CD8-positive, alpha-beta memory T cell (primary cell): ENCODE results near the gene FANCB. TPM values are rescaled to one million over a fixed set of nuclear protein-coding genes. Genes with fewer than 3 reads are reported as not detected.

Source experiments
- CTCF ChIA-PET: fragments of 350-600 bp; sonication (Branson Sonifier 250); formaldehyde crosslinking; loops from one replicate; lab custom pipeline; 2021; ENCODE audit warnings: antibody characterized with exemption; lab: Charles Lee
- POLR2A ChIA-PET: fragments of 350-600 bp; sonication (Branson Sonifier 250); formaldehyde crosslinking; loops from one replicate; lab custom pipeline; 2021; ENCODE audit warnings: antibody characterized with exemption; lab: Charles Lee
- DNase-seq, 5 donors: peaks; one replicate each; pipeline versions ENCODE4 v3.0.0 to v3.0.0-alpha.2; 2020 to 2022; ENCODE audit warnings: mixed read lengths in 1 of 5
- H3K27ac ChIP-seq: one replicate; pipeline ENCODE4 v1.7.0; 2013; ENCODE audit warnings: low read depth, mild to moderate bottlenecking, low read length, moderate library complexity
- H3K27me3 ChIP-seq: 2 replicates; pipeline ENCODE4 v1.7.0; 2013; ENCODE audit warnings: low read length, mild to moderate bottlenecking; ENCODE audit not compliant: insufficient read depth, poor library complexity, severe bottlenecking
- H3K36me3 ChIP-seq: 2 replicates; pipeline ENCODE4 v1.7.0; 2013; ENCODE audit warnings: mild to moderate bottlenecking, low read length, moderate library complexity; ENCODE audit not compliant: insufficient read depth
- H3K4me1 ChIP-seq: 2 replicates; pipeline ENCODE4 v1.7.0; 2013; ENCODE audit warnings: mild to moderate bottlenecking, low read length, moderate library complexity; ENCODE audit not compliant: insufficient read depth
- H3K4me3 ChIP-seq: 2 replicates; pipeline ENCODE4 v1.7.0; 2013; ENCODE audit warnings: mild to moderate bottlenecking, low read length
- H3K9me3 ChIP-seq: 2 replicates; pipeline ENCODE4 v1.7.0; 2013; ENCODE audit warnings: mild to moderate bottlenecking, low read length
- H3K27ac Mint-ChIP-seq, 8 donors: one replicate each; pipeline ENCODE4 v1.8.0; 2020 to 2021; ENCODE audit warnings: mixed read lengths in 8 of 8, mild to moderate bottlenecking in 6 of 8, inconsistent platforms in 3 of 8, moderate library complexity in 3 of 8
- H3K27me3 Mint-ChIP-seq, 2 donors: one replicate each; pipeline ENCODE4 v1.8.0; 2020 to 2021; ENCODE audit warnings: mixed read lengths in 2 of 2, mild to moderate bottlenecking in 1 of 2, moderate library complexity in 1 of 2
- H3K36me3 Mint-ChIP-seq, 3 donors: one replicate each; pipeline ENCODE4 v1.8.0; 2020 to 2021; ENCODE audit warnings: mixed read lengths in 3 of 3, inconsistent platforms in 1 of 3, mild to moderate bottlenecking in 1 of 3
- H3K4me1 Mint-ChIP-seq, 3 donors: one replicate each; pipeline ENCODE4 v1.8.0; 2020 to 2021; ENCODE audit warnings: mixed read lengths in 3 of 3, inconsistent platforms in 1 of 3, mild to moderate bottlenecking in 1 of 3
- H3K4me3 Mint-ChIP-seq, 7 donors: one replicate each; pipeline ENCODE4 v1.8.0; 2020 to 2021; ENCODE audit warnings: mixed read lengths in 7 of 7, mild to moderate bottlenecking in 6 of 7, moderate library complexity in 4 of 7, inconsistent platforms in 2 of 7
- H3K9me3 Mint-ChIP-seq, 5 donors: one replicate each; pipeline ENCODE4 v1.8.0; 2020 to 2022; ENCODE audit warnings: mixed read lengths in 5 of 5, mild to moderate bottlenecking in 3 of 5, moderate library complexity in 2 of 5, inconsistent platforms in 1 of 5
- polyA plus RNA-seq: library from polyadenylated mRNA; unstranded; fragments of 300-500 nt; fragmentation: Illumina TruSeq; gene quantifications from one replicate; pipeline ENCODE4 v1.2.3, GENCODE V29; 2021
- total RNA-seq, 2 experiments: library from RNA; stranded (reverse); gene quantifications; one replicate each; pipeline ENCODE4 v1.2.3, GENCODE V29; 2021

Gene FANCB
- total and polyA plus RNA-seq, 3 experiments from 2014 or later, result 2.2 to 10.9 (median 10.2) TPM

GRCh38 chrX:14873676-14874049 lies 794 bp upstream of the FANCB start:
- H3K36me3 ChIP-seq, result no peaks in the 10 kb centered on the region
- DNase-seq, result no peak
- peaks cover 11% of the 10 kb centered on the region for H3K4me1 ChIP-seq
- ChIA-PET CTCF (no interaction called here), POLR2A (interaction anchor here (0.6 kb wide), 1 partner anchor 667 kb away, joined by 5 read pairs; no protein-coding TSS in a partner anchor)
- no peaks in the 10 kb centered on the region for H3K27me3 ChIP-seq
- Mint-ChIP-seq H3K4me1 (peaks cover 6 to 35% (median 11%) of the 10 kb centered on the region in 3 donors), H3K4me3 (peak overlapping the region; percentile 84 to 97 (median 89)), H3K9me3 (no peaks in the 10 kb centered on the region), H3K36me3 (peaks cover 0 to 8% (median 3%) of the 10 kb centered on the region in 3 donors), H3K27ac (peak overlapping the region; percentile 87 to 94 (median 91)), H3K27me3 (no peaks in the 10 kb centered on the region)
- H3K27ac ChIP-seq, result peak overlapping the region; percentile 85
- H3K9me3 ChIP-seq, result no peaks in the 10 kb centered on the region
- H3K4me3 ChIP-seq, result peak overlapping the region; percentile 80

- H3K27me3 ChIP-seq, result no peaks in the 10 kb centered on the region
Measured at GRCh38 chrX:14872355-14872754, 514 bp downstream of the FANCB start.

GRCh38 chrX:14871767-14872166 lies 1.1 kb downstream of the FANCB start:
- H3K36me3 Mint-ChIP-seq, result peaks cover under 1 to 5% (median 3%) of the 10 kb centered on the region in 3 donors
- H3K4me3 ChIP-seq, result no peak overlapping the region
- no peaks in the 10 kb centered on the region for H3K9me3 ChIP-seq
- peaks cover 2 to 28% (median 8%) of the 10 kb centered on the region in 3 donors for H3K4me1 Mint-ChIP-seq
- no peaks in the 10 kb centered on the region for H3K27me3 ChIP-seq
- DNase-seq, result no peak
- peaks cover 11% of the 10 kb centered on the region for H3K4me1 ChIP-seq
- H3K27me3 Mint-ChIP-seq, result no peaks in the 10 kb centered on the region
- H3K4me3 Mint-ChIP-seq, result peak overlapping the region in 4 of 7 donors; percentile 11 to 65 (median 40)
- ChIA-PET POLR2A (no interaction called here), CTCF (no interaction called here)
- no peak overlapping the region for H3K27ac ChIP-seq
- H3K36me3 ChIP-seq, result no peaks in the 10 kb centered on the region
- H3K9me3 Mint-ChIP-seq, result no peaks in the 10 kb centered on the region
- H3K27ac Mint-ChIP-seq, result peak overlapping the region in 1 of 8 donors; percentile 82

More at GRCh38 chrX:14872355-14872754, 514 bp downstream of the FANCB start:
- Mint-ChIP-seq H3K36me3 (peaks cover 0 to 6% (median 3%) of the 10 kb centered on the region in 3 donors), H3K4me1 (peaks cover 6 to 30% (median 8%) of the 10 kb centered on the region in 3 donors), H3K27ac (peak overlapping the region in 4 of 8 donors; percentile 69 to 93 (median 84)), H3K27me3 (no peaks in the 10 kb centered on the region), H3K4me3 (peak overlapping the region in 5 of 7 donors; percentile 85 to 92 (median 89)), H3K9me3 (no peaks in the 10 kb centered on the region)
- ChIA-PET CTCF (no interaction called here), POLR2A (no interaction called here)
- no peak overlapping the region for H3K4me3 ChIP-seq
- no peaks in the 10 kb centered on the region for H3K9me3 ChIP-seq
- peak overlapping the region; percentile 69 for H3K27ac ChIP-seq
- H3K4me1 ChIP-seq, result peaks cover 11% of the 10 kb centered on the region
- DNase-seq, result no peak
- no peaks in the 10 kb centered on the region for H3K36me3 ChIP-seq

GRCh38 chrX:14865201-14865600 lies 7.7 kb downstream of the FANCB start:
- Mint-ChIP-seq H3K4me1 (no peaks in the 10 kb centered on the region), H3K4me3 (no peak overlapping the region), H3K9me3 (no peaks in the 10 kb centered on the region), H3K27ac (no peak overlapping the region), H3K36me3 (peaks cover 0 to 8% (median 2%) of the 10 kb centered on the region in 3 donors), H3K27me3 (no peaks in the 10 kb centered on the region)
- no peaks in the 10 kb centered on the region for H3K9me3 ChIP-seq
- no peaks in the 10 kb centered on the region for H3K4me1 ChIP-seq
- ChIA-PET CTCF (no interaction called here), POLR2A (no interaction called here)
- no peaks in the 10 kb centered on the region for H3K27me3 ChIP-seq
- no peak for DNase-seq
- no peaks in the 10 kb centered on the region for H3K36me3 ChIP-seq
- no peak overlapping the region for H3K27ac ChIP-seq
- no peak overlapping the region for H3K4me3 ChIP-seq

GRCh38 chrX:14864631-14865030 lies 8.2 kb downstream of the FANCB start:
- Histone ChIP-seq H3K36me3 (no peaks in the 10 kb centered on the region), H3K9me3 (no peaks in the 10 kb centered on the region), H3K27me3 (no peaks in the 10 kb centered on the region), H3K4me1 (no peaks in the 10 kb centered on the region), H3K4me3 (no peak overlapping the region), H3K27ac (no peak overlapping the region)
- POLR2A ChIA-PET, result no interaction called here
- Mint-ChIP-seq H3K4me3 (no peak overlapping the region), H3K4me1 (no peaks in the 10 kb centered on the region), H3K9me3 (no peaks in the 10 kb centered on the region), H3K27ac (no peak overlapping the region), H3K36me3 (peaks cover 0 to 8% (median 2%) of the 10 kb centered on the region in 3 donors), H3K27me3 (no peaks in the 10 kb centered on the region)
- no peak for DNase-seq
- CTCF ChIA-PET, result no interaction called here

GRCh38 chrX:14851526-14851925 lies 21.3 kb downstream of the FANCB start:
- Mint-ChIP-seq H3K4me1 (no peaks in the 10 kb centered on the region), H3K27ac (no peak overlapping the region), H3K9me3 (no peaks in the 10 kb centered on the region), H3K4me3 (no peak overlapping the region), H3K27me3 (no peaks in the 10 kb centered on the region), H3K36me3 (peaks cover 2 to 6% (median 3%) of the 10 kb centered on the region in 3 donors)
- H3K27ac ChIP-seq, result no peak overlapping the region
- no peaks in the 10 kb centered on the region for H3K4me1 ChIP-seq
- CTCF ChIA-PET, result no interaction called here
- H3K36me3 ChIP-seq, result no peaks in the 10 kb centered on the region
- H3K4me3 ChIP-seq, result no peak overlapping the region
- no peaks in the 10 kb centered on the region for H3K9me3 ChIP-seq
- POLR2A ChIA-PET, result no interaction called here
- H3K27me3 ChIP-seq, result no peaks in the 10 kb centered on the region
- DNase-seq, result no peak

- H3K36me3 Mint-ChIP-seq, result peaks cover 0 to 15% (median 2%) of the 10 kb centered on the region in 3 donors
- no peak overlapping the region for H3K4me3 ChIP-seq
- CTCF ChIA-PET, result no interaction called here
- H3K9me3 Mint-ChIP-seq, result no peaks in the 10 kb centered on the region
- H3K36me3 ChIP-seq, result no peaks in the 10 kb centered on the region
- no peaks in the 10 kb centered on the region for H3K27me3 Mint-ChIP-seq
- H3K4me1 ChIP-seq, result no peaks in the 10 kb centered on the region
- no peak overlapping the region for H3K4me3 Mint-ChIP-seq
- no peak overlapping the region for H3K27ac ChIP-seq
- H3K9me3 ChIP-seq, result no peaks in the 10 kb centered on the region
- no peak overlapping the region for H3K27ac Mint-ChIP-seq
- no peaks in the 10 kb centered on the region for H3K4me1 Mint-ChIP-seq
- no peak for DNase-seq
- no peaks in the 10 kb centered on the region for H3K27me3 ChIP-seq
- POLR2A ChIA-PET, result no interaction called here
Measured at GRCh38 chrX:14843666-14844065, 29.2 kb downstream of the FANCB start.

GRCh38 chrX:14837155-14837554 lies 35.7 kb downstream of the FANCB start:
- Histone ChIP-seq H3K36me3 (no peaks in the 10 kb centered on the region), H3K27ac (no peak overlapping the region), H3K27me3 (no peaks in the 10 kb centered on the region), H3K4me3 (no peak overlapping the region), H3K4me1 (no peaks in the 10 kb centered on the region), H3K9me3 (no peaks in the 10 kb centered on the region)
- ChIA-PET CTCF (no interaction called here), POLR2A (no interaction called here)
- no peak overlapping the region for H3K27ac Mint-ChIP-seq
- DNase-seq, result no peak
- no peaks in the 10 kb centered on the region for H3K4me1 Mint-ChIP-seq
- peaks cover 2 to 10% (median 7%) of the 10 kb centered on the region in 3 donors for H3K36me3 Mint-ChIP-seq
- H3K4me3 Mint-ChIP-seq, result no peak overlapping the region
- no peaks in the 10 kb centered on the region for H3K27me3 Mint-ChIP-seq
- no peaks in the 10 kb centered on the region for H3K9me3 Mint-ChIP-seq
